SU-DHL-6 (cell line): ENCODE measurements around the gene NEK10.

ENCODE experiments used
- EZH2phosphoT487 ChIP-seq: fragments of 200-600 bp; sonication (generic), shearing (Covaris generic); conservative IDR thresholded peaks from 2 replicates; pipeline ENCODE4 v1.6.1; 2018; ENCODE audit warnings: mild to moderate bottlenecking, antibody characterized with exemption, low read length, moderate library complexity, mixed read lengths
- TF ChIP-seq, protein P1 (sequence below): fragments of 200-600 bp; sonication (generic); IDR thresholded peaks from one replicate; pipeline ENCODE4 v1.5.1; 2017; ENCODE audit warnings: antibody characterized with exemption, mild to moderate bottlenecking, low read length, moderate library complexity; ENCODE audit not compliant: insufficient read depth, poor library complexity, severe bottlenecking

DNA sequence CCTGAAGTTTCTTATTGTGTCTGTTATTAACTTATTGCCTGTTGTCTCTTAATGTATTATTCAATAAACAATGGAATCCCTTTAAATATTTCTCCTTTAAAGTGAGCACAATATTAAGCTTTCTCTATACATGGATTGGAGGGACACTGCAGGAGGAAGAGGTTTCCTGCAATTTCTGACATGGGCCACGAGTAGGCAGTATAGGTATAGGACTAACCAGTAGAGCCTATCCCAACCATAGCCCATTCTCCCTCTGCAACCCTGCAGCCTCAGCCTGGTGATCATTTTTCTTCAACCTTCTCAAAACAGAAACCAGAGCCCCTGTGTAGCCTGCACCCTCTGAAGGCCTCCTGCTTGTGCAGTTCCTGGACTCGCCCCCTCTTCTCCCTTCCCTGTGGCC, 124.8 kb downstream of the NEK10 start:
- TF ChIP-seq, protein P1, sequence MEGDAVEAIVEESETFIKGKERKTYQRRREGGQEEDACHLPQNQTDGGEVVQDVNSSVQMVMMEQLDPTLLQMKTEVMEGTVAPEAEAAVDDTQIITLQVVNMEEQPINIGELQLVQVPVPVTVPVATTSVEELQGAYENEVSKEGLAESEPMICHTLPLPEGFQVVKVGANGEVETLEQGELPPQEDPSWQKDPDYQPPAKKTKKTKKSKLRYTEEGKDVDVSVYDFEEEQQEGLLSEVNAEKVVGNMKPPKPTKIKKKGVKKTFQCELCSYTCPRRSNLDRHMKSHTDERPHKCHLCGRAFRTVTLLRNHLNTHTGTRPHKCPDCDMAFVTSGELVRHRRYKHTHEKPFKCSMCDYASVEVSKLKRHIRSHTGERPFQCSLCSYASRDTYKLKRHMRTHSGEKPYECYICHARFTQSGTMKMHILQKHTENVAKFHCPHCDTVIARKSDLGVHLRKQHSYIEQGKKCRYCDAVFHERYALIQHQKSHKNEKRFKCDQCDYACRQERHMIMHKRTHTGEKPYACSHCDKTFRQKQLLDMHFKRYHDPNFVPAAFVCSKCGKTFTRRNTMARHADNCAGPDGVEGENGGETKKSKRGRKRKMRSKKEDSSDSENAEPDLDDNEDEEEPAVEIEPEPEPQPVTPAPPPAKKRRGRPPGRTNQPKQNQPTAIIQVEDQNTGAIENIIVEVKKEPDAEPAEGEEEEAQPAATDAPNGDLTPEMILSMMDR, result no peak
- no peak for TF ChIP-seq EZH2phosphoT487
